ENCODE measurements around the gene IGFL1.
"Not testable (repeated sequence)": the region's sequence is repeated elsewhere in the genome, so short reads cannot be mapped to it uniquely, and the experiment has no call there.

IGFL1 gene

GRCh38 chr19:46221152-46221551 is 8.4 kb upstream of the IGFL1 start:
- H3K4me1 ChIP-seq = no peaks in the 10 kb centered on the region
- no peak overlapping the region for H3K9ac ChIP-seq
- no peaks in the 10 kb centered on the region for H3K9me3 ChIP-seq
- H3K27ac ChIP-seq = no peak overlapping the region
- H3K36me3 ChIP-seq = no peaks in the 10 kb centered on the region
- no peak for TF ChIP-seq Cebpa-rat (IDR thresholded peaks at IDR 0.05)
- no peak overlapping the region for H3K4me2 ChIP-seq
- peaks cover 15% of the 10 kb centered on the region; the same call in 1 of the 2 replicates for H4K20me1 ChIP-seq
- H3K27me3 ChIP-seq = no peaks in the 10 kb centered on the region
- no peak overlapping the region for H3K4me3 ChIP-seq

GRCh38 chr19:46221981-46222610 is 7.4 kb upstream of the IGFL1 start:
- peaks cover 18% of the 10 kb centered on the region; the same call in 1 of the 2 replicates for H4K20me1 ChIP-seq
- no peak overlapping the region for H3K4me2 ChIP-seq
- H3K36me3 ChIP-seq = no peaks in the 10 kb centered on the region
- no peaks in the 10 kb centered on the region for H3K9me3 ChIP-seq
- H3K27ac ChIP-seq = no peak overlapping the region
- H3K9ac ChIP-seq = no peak overlapping the region
- no peaks in the 10 kb centered on the region for H3K27me3 ChIP-seq
- H3K4me3 ChIP-seq = no peak overlapping the region
- H3K4me1 ChIP-seq = no peaks in the 10 kb centered on the region
- no peak for TF ChIP-seq Cebpa-rat (IDR thresholded peaks at IDR 0.05)

- not testable (repeated sequence) for H3K4me1 ChIP-seq, H3K27ac ChIP-seq, H3K27me3 ChIP-seq, H3K36me3 ChIP-seq, H3K9ac ChIP-seq, H3K4me3 ChIP-seq, H3K4me2 ChIP-seq, H3K9me3 ChIP-seq
- H4K20me1 ChIP-seq = peaks cover 30% of the 10 kb centered on the region; the same call in 1 of the 2 replicates
These were observed 5.8 kb upstream of the IGFL1 start for GRCh38 chr19:46223787-46224186.

- Histone ChIP-seq H3K9ac (no peak overlapping the region), H3K4me3 (no peak overlapping the region)
These were observed 4.8 kb upstream of the IGFL1 start for GRCh38 chr19:46224773-46225172.

GRCh38 chr19:46225558-46226004 is 4.0 kb upstream of the IGFL1 start:
- no peaks in the 10 kb centered on the region for H3K4me1 ChIP-seq
- peaks cover 12% of the 10 kb centered on the region; the same call in 1 of the 2 replicates for H3K27me3 ChIP-seq
- no peak overlapping the region for H3K27ac ChIP-seq
- H3K36me3 ChIP-seq = no peaks in the 10 kb centered on the region
- no peak overlapping the region for H3K4me3 ChIP-seq
- TF ChIP-seq Cebpa-rat (IDR thresholded peaks at IDR 0.05) = no peak
- no peaks in the 10 kb centered on the region for H3K9me3 ChIP-seq
- H3K9ac ChIP-seq = no peak overlapping the region
- no peak overlapping the region for H3K4me2 ChIP-seq
- peaks cover 27% of the 10 kb centered on the region; the same call in 1 of the 2 replicates for H4K20me1 ChIP-seq

More at GRCh38 chr19:46224773-46225172, 4.8 kb upstream of the IGFL1 start:
- no peak overlapping the region for H3K27ac ChIP-seq
- peaks cover 30% of the 10 kb centered on the region; the same call in 1 of the 2 replicates for H4K20me1 ChIP-seq
- no peaks in the 10 kb centered on the region for H3K4me1 ChIP-seq
- TF ChIP-seq Cebpa-rat (IDR thresholded peaks at IDR 0.05) = no peak
- H3K4me2 ChIP-seq = no peak overlapping the region
- H3K27me3 ChIP-seq = peaks cover 7% of the 10 kb centered on the region; the same call in 1 of the 2 replicates
- no peaks in the 10 kb centered on the region for H3K9me3 ChIP-seq
- H3K36me3 ChIP-seq = no peaks in the 10 kb centered on the region

- Histone ChIP-seq H3K4me2 (no peak overlapping the region), H3K4me3 (no peak overlapping the region), H3K9ac (no peak overlapping the region), H3K27ac (no peak overlapping the region), H3K36me3 (no peaks in the 10 kb centered on the region), H3K27me3 (peaks cover 12% of the 10 kb centered on the region; the same call in 1 of the 2 replicates), H3K9me3 (no peaks in the 10 kb centered on the region), H3K4me1 (no peaks in the 10 kb centered on the region), H4K20me1 (peaks cover 20% of the 10 kb centered on the region; the same call in 1 of the 2 replicates)
- no peak for TF ChIP-seq Cebpa-rat (IDR thresholded peaks at IDR 0.05)
These were observed 3.0 kb upstream of the IGFL1 start for GRCh38 chr19:46226438-46226973.

- no peak for TF ChIP-seq Cebpa-rat (IDR thresholded peaks at IDR 0.05)
- Histone ChIP-seq H4K20me1 (peaks cover 12% of the 10 kb centered on the region; the same call in 1 of the 2 replicates), H3K9me3 (no peaks in the 10 kb centered on the region), H3K4me2 (no peak overlapping the region), H3K27ac (no peak overlapping the region), H3K27me3 (peaks cover 12% of the 10 kb centered on the region; the same call in 1 of the 2 replicates), H3K4me3 (no peak overlapping the region), H3K4me1 (no peaks in the 10 kb centered on the region), H3K9ac (no peak overlapping the region), H3K36me3 (no peaks in the 10 kb centered on the region)
These were observed 2.5 kb downstream of the IGFL1 start for GRCh38 chr19:46232029-46232428.

- Histone ChIP-seq H3K36me3 (no peaks in the 10 kb centered on the region), H3K4me2 (no peak overlapping the region), H4K20me1 (0 out of 2 replicates have a peak, but pooled peaks cover 9% of the 10 kb centered on the region), H3K9ac (no peak overlapping the region), H3K9me3 (no peaks in the 10 kb centered on the region), H3K4me1 (no peaks in the 10 kb centered on the region), H3K27ac (no peak overlapping the region), H3K4me3 (no peak overlapping the region), H3K27me3 (peaks cover 12% of the 10 kb centered on the region; the same call in 1 of the 2 replicates)
- no peak for TF ChIP-seq Cebpa-rat (IDR thresholded peaks at IDR 0.05)
These were observed 2.9 kb downstream of the IGFL1 start for GRCh38 chr19:46232468-46232867.

- Histone ChIP-seq H3K27me3 (peaks cover 12% of the 10 kb centered on the region; the same call in 1 of the 2 replicates), H3K9me3 (no peaks in the 10 kb centered on the region), H3K4me1 (no peaks in the 10 kb centered on the region), H3K36me3 (no peaks in the 10 kb centered on the region), H3K9ac (no peak overlapping the region), H3K4me2 (no peak overlapping the region), H3K27ac (no peak overlapping the region), H3K4me3 (no peak overlapping the region), H4K20me1 (0 out of 2 replicates have a peak, but pooled peaks cover 7% of the 10 kb centered on the region)
- no peak for TF ChIP-seq Cebpa-rat (IDR thresholded peaks at IDR 0.05)
These were observed 3.5 kb downstream of the IGFL1 start for GRCh38 chr19:46232938-46233621.

GRCh38 chr19:46233871-46234270 is 4.3 kb downstream of the IGFL1 start:
- H3K4me2 ChIP-seq, H4K20me1 ChIP-seq, H3K4me1 ChIP-seq: not testable (repeated sequence)

GRCh38 chr19:46238141-46238540 is 8.6 kb downstream of the IGFL1 start:
- not testable (repeated sequence) for H3K4me2 ChIP-seq, H3K27me3 ChIP-seq, H3K4me3 ChIP-seq

More at GRCh38 chr19:46233871-46234270, 4.3 kb downstream of the IGFL1 start:
- H3K36me3 ChIP-seq, H3K4me3 ChIP-seq, H3K27ac ChIP-seq, H3K9ac ChIP-seq, H3K9me3 ChIP-seq: not testable (repeated sequence)
- peaks cover 12% of the 10 kb centered on the region; the same call in 1 of the 2 replicates for H3K27me3 ChIP-seq

More at GRCh38 chr19:46238141-46238540, 8.6 kb downstream of the IGFL1 start:
- not testable (repeated sequence) for H3K9me3 ChIP-seq, H3K27ac ChIP-seq, H3K9ac ChIP-seq, H3K4me1 ChIP-seq, H3K36me3 ChIP-seq, H4K20me1 ChIP-seq

Measured in BLaER1 (cell line).